Endometrium (tissue), 2 donors: ENCODE data around the gene PRR16.

ENCODE experiments used
- FAIRE-seq: peaks from 2 replicates; lab custom pipeline; 2012; peaks lifted over from hg19 to GRCh38; lab: Jason Lieb, UNC
- donor health status: control.
- donor health status: control.

PRR16 gene

DNA sequence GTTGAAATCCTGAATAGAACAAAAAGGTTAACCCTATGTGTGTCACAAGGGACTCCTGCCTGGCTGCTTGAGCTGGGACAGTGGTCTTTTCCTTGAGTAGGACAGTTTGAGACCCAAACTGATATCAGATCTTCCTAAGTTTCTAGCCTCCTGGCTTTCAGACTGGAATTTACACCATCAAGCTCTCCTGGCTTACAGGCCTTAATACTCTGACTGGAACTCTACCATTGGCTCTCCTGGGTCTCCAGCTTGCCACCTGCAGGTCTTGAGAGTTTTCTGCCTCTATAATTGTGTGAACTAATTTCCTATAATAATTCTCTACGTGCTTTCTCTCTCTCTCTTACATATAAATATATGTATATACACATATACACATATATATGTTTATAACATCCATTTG lies 112.5 kb downstream of the PRR16 start:
- FAIRE-seq = no peak

- no peak for FAIRE-seq
Observed at GRCh38 chr5:120582635-120583034, 118.5 kb downstream of the PRR16 start.

DNA sequence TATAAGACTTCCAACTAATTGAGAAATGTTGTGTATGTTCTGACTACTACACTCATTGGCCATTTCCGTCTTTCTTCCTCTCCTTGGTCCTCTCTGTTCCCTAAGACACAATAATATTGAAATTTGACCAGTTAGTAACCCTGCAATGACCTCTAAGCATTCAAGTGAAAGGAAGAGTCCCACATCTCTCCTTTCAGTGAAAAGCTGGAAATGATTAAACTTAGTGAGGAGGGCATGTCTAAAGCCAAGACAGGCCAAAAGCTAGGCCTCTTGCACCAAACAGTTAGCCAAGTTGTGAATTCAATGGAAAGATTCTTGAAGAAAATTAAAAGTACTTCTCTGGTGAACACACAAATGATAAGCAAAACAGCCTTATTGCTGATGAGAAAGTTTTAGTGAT lies 122.5 kb downstream of the PRR16 start:
- no peak for FAIRE-seq

DNA sequence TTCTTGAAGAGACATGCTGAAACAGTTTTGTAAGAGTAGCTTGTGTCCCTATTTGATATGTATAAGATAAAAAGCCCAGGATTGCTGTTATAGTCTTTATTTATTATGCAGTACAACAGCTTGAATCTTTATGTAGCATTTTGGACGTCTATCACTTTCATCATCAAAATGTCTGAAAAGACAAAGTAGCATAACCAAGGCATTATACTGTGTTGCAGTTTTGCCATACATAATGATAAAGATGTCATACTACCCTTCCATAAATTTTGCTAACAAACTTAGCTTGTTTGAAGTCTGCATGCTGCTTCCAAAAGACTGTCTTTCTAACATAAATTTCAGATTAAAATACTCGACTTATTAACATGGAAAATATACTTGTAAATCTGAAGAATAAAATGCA lies 127.8 kb downstream of the PRR16 start:
- no peak for FAIRE-seq

- no peak for FAIRE-seq
Observed at GRCh38 chr5:120599576-120599975, 135.5 kb downstream of the PRR16 start.

DNA sequence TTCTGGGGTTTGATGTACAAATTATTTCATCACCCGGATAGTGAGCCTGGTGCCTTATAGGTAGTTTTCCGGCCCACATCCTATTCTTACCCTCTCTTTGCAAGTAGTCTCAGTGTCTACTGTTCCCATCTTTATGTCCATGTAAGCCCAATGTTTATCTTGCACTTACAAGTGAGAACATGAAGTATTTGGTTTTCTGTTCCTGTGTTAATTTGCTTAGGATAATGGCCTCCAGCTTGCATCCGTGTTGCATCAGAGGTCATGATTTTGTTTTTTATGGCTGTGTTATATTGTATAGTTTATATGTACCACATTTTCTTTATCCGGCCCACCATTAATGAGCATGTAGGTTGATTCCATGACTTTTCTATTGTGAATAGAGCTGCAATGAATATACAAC lies 136.5 kb downstream of the PRR16 start:
- no peak for FAIRE-seq

- FAIRE-seq = no peak
Observed at GRCh38 chr5:120602033-120602432, 137.9 kb downstream of the PRR16 start.

- FAIRE-seq = no peak
Observed at GRCh38 chr5:120604884-120605283, 140.8 kb downstream of the PRR16 start.

DNA sequence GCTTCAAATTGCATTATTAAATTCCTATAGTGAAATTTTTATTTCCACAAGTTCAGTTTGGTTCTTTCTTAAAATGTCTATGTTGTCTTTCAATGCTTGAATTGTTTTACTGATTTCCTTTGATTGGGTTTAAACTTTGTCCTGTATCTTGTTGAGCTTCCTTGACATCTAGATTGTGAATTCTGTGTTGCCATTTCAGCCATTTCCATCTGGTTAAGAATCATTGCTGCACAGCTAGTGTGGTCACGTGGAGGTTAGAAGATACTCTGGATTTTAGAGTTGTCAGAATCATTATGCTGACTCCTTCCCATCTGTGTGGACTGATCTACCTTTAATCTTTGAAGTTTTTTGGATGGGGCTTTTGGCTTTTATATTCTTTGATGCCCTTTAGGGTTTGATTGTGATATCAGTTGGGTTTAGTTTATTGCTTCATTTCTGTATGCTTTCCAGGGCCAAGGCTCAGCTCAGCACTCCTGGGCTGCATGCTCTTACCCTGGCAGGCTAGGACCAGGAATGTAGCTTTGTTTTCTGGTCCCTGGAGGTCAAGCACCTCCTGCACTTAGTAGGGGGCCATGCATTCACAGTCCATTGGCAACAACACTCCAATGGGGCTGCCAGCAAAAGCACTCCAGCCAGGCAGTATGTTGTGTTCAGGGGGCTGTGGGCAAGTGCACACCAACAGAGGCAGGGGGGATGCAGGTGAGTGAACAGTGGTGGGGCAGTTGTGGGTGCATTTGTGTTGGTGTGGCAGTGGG lies 141.4 kb downstream of the PRR16 start:
- no peak for FAIRE-seq

DNA sequence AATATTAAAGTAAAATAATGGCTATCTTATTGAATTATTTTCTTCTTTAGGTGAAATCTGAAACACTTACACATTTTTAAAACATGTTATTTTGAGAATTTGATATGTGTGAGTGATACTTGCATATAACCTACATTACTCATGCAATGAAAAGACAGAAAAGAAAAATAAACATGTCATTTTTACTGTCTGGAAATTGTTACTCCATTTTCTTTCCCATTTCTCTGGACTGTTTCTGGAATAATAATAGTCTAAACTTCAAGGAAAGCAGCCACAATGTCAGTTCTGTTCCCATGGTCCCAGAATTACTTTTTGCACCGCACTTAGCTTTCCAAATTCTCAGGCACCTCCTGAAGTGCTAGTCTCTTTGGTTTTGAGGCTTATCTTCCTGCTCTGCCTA lies 145.5 kb downstream of the PRR16 start:
- no peak for FAIRE-seq

DNA sequence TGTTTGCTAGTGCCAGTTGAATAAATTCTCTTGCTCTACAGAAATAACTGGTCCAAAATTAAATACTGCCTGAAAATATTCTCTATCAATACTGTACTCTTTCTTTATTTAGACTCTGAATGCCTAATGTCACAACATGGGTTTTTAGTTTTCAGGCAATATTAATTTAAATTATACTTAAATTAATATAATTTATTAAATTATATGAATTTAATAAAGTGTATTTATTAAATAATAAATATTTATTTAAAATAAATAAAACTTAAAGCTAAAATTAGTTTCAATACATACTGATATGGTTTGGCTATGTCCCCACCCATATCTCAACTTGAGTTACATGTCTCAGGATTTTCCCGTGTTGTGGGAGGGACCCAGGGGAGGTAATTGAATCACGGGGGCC lies 146.0 kb downstream of the PRR16 start:
- no peak for FAIRE-seq

GRCh38 chr5:120613729-120614128 lies 149.6 kb downstream of the PRR16 start:
- FAIRE-seq = no peak

DNA sequence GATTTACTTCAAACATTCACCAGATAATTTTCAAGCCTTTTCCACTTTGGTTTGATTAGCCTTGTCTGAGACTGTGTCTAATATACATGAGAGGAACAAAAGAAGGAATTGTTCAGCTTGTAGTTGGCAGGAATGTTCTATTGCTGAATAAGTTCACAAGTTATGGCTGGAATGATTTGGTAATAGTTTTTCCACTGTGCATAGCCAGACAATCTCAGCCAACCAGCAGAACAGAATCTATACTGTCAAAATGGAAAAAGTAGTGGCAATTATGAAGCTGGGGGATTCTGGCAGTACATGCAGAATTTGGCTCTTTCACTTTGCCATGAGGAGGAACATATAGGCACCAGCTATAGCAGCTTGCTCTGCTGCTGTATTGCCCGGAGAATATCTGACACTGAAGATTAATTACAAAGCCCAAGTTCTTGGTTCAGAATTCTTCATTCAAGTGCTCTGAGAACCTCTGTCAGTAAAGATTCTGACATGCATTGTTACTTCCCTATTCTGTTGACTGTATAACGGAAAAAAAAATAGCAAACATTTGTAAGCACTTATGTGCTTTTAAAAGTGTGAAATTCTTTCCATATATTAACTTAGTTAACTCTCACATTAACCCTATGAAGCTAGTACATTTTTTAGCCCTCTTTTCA lies 150.6 kb downstream of the PRR16 start:
- no peak for FAIRE-seq

- FAIRE-seq = no peak
Observed at GRCh38 chr5:120615967-120616645, 152.0 kb downstream of the PRR16 start.

DNA sequence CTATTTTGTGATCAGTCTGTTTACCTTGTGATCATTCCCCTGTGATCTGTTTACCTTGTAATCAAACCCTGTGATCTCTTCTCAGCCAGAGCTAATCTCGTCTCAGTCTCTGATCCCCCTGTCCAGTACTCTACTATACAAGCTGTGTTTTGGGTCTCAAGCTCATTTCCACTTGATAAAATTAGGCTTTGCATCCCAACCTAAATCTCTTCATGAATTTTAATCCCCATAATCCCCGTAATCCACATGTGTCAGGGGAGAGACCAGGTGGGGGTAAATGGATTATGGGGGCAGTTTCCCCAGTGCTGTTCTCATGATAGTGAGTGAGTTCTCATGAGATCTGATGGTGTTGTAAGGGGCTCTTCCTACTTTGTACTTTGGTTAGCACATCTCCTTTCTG lies 157.2 kb downstream of the PRR16 start:
- no peak for FAIRE-seq

GRCh38 chr5:120624021-120624563 lies 160.0 kb downstream of the PRR16 start:
- FAIRE-seq = no peak

- FAIRE-seq = no peak
Observed at GRCh38 chr5:120628156-120628555, 164.1 kb downstream of the PRR16 start.

DNA sequence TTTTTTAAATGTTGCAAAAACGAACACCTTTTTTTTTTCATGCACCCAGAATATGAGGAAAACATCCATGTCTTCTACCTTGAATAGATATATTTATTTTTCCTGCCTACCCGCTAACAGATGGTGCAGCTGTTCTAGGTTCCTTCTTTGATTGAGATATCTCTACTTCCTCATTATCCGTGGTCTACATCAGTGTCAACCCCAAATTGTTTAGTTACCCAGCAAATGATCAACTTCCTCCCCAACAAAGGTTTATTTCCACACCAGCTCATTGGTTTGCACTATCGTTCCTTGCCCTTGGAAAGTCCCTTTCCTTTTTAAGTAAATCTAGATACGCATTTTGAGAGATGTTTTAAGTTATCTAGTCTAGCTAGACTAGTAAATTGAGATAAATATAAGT lies 166.4 kb downstream of the PRR16 start:
- no peak for FAIRE-seq

- FAIRE-seq = no peak
Observed at GRCh38 chr5:120631611-120632010, 167.5 kb downstream of the PRR16 start.

DNA sequence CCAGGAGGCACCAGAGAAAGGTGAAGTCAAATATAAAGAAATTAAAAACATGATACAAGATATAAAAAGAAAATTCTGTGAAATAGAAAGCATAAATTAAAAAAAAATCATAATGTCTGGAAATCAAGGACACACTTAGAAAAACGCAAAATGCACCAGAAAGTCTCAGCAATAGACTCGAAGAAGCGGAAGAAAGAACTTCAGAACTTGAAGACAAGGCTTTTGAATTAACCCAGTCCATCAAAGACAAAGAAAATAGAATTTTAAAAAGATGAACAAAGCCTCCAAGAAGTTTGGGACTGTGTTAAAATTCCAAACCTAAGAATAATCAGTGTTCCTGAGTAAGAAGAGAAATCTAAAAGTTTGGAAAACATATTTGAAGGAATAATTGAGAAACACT lies 168.3 kb downstream of the PRR16 start:
- FAIRE-seq = no peak

DNA sequence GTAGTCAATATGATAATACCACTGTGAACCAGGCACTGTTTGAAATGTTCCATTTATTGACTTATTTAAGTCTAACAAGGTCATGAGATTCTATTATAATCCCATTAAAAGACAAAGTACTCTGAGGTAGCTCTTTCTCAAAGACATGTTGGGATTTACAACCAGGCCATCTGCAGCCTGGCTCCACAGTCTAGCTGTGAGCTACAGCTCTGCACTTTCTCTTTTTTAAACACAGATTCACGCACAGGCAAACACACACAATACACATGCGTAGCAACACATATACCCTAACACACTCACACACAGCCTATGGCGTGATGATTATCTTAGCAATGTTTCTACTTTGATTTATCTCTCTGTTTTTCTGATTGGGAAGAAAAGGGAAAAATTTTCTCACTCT lies 174.3 kb downstream of the PRR16 start:
- FAIRE-seq = no peak

- no peak for FAIRE-seq
Observed at GRCh38 chr5:120640778-120641177, 176.7 kb downstream of the PRR16 start.

DNA sequence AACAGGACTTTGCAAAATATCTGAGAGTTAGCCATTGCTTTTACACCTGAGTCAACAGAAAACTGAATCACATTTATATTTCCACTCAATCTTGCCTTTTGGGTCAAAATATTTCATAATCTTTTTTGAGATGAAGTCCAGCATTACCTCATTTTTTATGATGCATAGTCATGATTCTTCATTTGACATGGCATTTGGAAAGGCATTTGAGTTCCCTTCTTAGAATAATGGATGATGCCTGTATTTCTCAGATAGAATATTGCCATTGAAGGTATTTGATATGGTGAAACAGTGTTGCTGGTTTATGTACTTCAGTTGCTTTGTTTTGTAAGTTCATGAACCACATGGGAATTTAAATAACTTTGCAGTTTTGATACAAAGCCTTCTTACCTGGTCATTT lies 180.4 kb downstream of the PRR16 start:
- no peak for FAIRE-seq
